Measurements from ENCODE around the gene PALS1.

Gene PALS1

DNA sequence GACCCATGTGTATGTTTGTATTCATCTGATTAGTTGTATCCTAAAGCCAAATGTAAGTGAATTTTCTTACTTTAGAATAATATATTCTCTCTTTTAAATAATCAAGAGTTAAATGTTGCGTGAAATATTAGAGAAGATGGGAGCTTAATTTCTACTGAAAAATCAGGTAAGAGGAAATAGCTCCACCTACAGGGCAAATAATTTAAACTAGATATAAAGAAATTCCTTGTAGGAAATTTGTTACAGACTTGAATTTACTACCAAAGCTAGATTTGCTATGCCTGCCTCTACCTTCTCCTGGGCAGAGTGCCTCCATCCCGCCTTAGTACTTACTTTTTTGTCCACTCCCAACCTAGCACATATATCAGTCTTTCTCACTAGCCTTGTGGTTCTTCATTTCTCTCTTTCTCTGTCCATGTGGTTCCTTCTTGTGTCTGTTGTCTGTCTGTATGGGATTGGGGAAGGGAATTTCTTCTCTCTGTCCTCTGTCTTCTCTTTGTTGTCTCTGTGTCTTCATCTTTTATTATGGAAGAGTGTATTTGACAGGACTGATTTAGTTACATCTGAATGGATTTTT is 44.7 kb downstream of the PALS1 start:
- H3K9me3 ChIP-seq (ENCODE audit: control insufficient read depth, low read depth, low read length), result no peaks in the 10 kb centered on the region
- no peak overlapping the region for H3K9ac ChIP-seq (ENCODE audit: low read length)
- no peaks in the 10 kb centered on the region for H3K36me3 ChIP-seq (ENCODE audit: control insufficient read depth, low read depth, low read length)
- no peak overlapping the region for H3K4me3 ChIP-seq (ENCODE audit: low read length)
- H3K4me1 ChIP-seq (ENCODE audit: control insufficient read depth, low read depth, low read length), result no peaks in the 10 kb centered on the region
- no peak overlapping the region for H3K27ac ChIP-seq (ENCODE audit: low read length)
- H3K27me3 ChIP-seq (ENCODE audit: control insufficient read depth, insufficient read depth, low read length), result no peaks in the 10 kb centered on the region

Data from iPS-18a (cell line).